Measurements from ENCODE around the gene GLT6D1. TPM values are rescaled to one million over a fixed set of nuclear protein-coding genes. Genes with fewer than 3 reads are reported as not detected.
"Not testable (repeated sequence)": the region's sequence is repeated elsewhere in the genome, so short reads cannot be mapped to it uniquely, and the experiment has no call there.

GLT6D1 gene
- total RNA-seq = not detected in 2 replicates

DNA sequence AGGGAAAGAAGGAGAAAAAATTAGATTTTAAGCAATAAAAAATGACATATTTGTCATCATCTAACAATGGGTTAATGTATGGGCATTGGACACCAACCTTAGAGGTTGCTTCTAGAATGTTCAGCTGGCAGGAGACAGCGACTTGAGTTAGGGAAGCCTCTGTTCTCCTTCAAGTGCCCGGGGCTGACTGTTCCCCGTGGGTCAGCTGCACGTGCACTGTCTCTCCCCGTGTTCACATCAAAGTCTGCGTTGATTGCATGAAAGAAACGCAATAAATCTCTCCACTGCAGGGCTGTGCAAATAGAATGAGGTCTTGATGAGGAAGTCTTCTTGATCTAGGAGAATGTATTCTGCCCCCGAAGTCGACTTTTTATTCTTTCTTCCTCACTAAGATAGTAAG lies at the start of gene GLT6D1:
Gene GLT6D1, minus strand, starts transcription at position 345 of the 400 bp plus-strand sequence. CDS start 353 bp downstream, outside the sequence.
- intact Hi-C loops (cut with micrococcal nuclease) = no loop called here
- Mint-ChIP-seq H3K27ac (no peak within 1 kb of the TSS), H3K36me3 (ENCODE audit: low read depth) (no peaks in the 10 kb centered on the region), H3K4me1 (ENCODE audit: low read depth) (no peaks in the 10 kb centered on the region), H3K9me3 (peaks cover 5% of the 10 kb centered on the region), H3K27me3 (ENCODE audit: insufficient read depth) (peaks cover 4% of the 10 kb centered on the region), H3K4me3 (no peak within 1 kb of the TSS)
- DNase-seq (ENCODE audit: low spot score) = no peak

DNA sequence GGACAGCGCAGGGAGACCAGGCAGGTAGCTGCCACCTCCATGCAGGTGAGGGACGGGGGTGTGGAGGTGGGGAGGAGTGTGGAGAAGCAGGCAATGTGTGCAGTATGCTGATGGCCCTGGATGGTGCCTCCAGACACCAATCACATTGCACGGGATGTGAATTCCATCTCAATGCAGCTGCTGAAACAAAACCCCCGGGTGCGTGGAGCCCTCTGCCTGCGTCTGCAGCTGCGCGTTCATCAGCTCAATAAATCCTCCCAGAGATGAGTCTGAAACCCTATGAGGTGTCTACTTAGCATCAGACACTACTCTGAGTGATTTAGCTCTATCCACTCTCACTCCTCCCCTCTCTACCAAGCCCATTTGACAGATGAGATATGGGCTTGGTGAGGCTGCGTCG lies 49.7 kb upstream of the GLT6D1 start:
- Mint-ChIP-seq H3K36me3 (ENCODE audit: low read depth) (no peaks in the 10 kb centered on the region), H3K4me3 (no peak overlapping the region), H3K9me3 (no peaks in the 10 kb centered on the region), H3K27ac (no peak overlapping the region), H3K4me1 (ENCODE audit: low read depth) (no peaks in the 10 kb centered on the region), H3K27me3 (ENCODE audit: insufficient read depth) (no peaks in the 10 kb centered on the region)
- intact Hi-C loops (cut with micrococcal nuclease) = no loop called here
- DNase-seq (ENCODE audit: low spot score) = no peak

DNA sequence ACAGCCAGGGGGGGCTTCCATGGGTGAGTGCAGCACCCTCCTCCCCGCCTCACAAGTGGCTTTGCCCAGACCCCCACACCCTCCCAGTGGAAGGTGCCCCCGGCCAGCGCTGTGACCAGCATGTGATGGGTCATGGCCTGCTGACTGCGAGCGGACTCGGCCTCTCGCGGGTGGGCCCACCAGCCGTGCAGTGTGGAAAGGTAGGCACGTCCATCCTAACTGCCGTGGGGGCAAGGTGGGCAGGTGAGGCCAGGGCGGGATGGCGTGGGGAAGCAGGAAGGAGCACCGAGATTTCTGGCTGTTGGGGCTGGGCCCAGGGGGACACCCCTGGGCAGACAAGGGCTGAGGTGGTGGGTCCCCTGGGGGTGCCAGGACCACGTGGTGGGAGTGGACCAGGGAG lies 47.9 kb upstream of the GLT6D1 start:
- Mint-ChIP-seq H3K27me3 (ENCODE audit: insufficient read depth) (no peaks in the 10 kb centered on the region), H3K4me1 (ENCODE audit: low read depth) (no peaks in the 10 kb centered on the region), H3K27ac (no peak overlapping the region), H3K4me3 (no peak overlapping the region), H3K9me3 (no peaks in the 10 kb centered on the region), H3K36me3 (ENCODE audit: low read depth) (no peaks in the 10 kb centered on the region)
- intact Hi-C loops (cut with micrococcal nuclease) = no loop called here
- no peak for DNase-seq (ENCODE audit: low spot score)

DNA sequence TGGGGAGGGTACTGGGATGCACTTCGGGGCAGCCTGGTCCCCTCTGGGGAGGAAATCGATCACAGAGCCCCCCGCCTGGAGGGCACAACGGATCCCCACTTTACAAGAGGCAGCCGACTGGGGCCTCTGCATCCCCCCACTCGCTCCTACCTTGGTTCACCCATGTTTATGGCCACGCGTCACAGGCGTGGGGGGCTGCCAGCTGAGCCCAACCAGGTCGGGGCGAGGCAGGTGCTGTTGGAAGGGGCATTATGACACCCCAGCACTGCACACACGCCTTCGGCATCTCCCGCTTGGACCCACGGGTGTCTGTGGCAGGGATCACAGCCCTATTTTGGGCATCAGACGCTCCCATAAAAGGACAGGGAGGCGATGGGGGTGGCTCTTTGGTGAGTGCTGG lies 45.4 kb upstream of the GLT6D1 start:
- no peaks in the 10 kb centered on the region for H3K27me3 Mint-ChIP-seq (ENCODE audit: insufficient read depth)
- no peaks in the 10 kb centered on the region for H3K36me3 Mint-ChIP-seq (ENCODE audit: low read depth)
- no peak overlapping the region for H3K4me3 Mint-ChIP-seq
- intact Hi-C loops (cut with micrococcal nuclease) = no loop called here
- no peaks in the 10 kb centered on the region for H3K4me1 Mint-ChIP-seq (ENCODE audit: low read depth)
- H3K27ac Mint-ChIP-seq = no peak overlapping the region
- no peaks in the 10 kb centered on the region for H3K9me3 Mint-ChIP-seq
- DNase-seq (ENCODE audit: low spot score) = no peak

DNA sequence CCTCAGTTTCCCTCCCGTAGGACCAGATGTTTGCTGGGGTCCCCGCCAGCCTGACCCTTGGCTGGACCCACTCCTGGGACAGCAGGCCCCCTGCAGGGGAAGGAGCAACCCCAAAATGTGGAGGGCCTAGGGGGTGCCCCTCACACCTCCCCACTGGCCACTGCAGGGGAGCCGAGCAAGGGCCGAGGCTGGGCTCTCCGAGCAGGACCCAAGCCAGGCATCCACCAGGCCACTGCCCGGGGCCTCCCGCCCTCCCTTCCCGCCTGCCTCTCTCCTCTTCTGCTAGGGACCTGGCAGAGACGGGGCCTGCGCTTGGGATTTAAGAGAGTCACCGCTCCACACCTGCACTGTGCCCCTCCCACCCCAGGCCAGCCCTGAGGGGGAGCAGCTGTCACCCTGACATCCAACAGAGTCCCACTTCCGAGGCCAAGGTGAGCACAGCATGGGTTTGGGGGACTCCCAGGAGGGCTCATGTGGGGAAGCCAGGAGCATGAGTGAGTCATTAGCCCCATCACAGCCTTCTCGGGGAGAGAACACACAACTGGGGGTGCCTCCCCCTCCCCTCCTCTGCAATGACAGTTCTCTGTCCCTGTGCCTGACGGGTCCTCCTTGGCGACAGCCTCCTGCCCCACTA lies 44.2 kb upstream of the GLT6D1 start:
- Mint-ChIP-seq H3K9me3 (no peaks in the 10 kb centered on the region), H3K36me3 (ENCODE audit: low read depth) (no peaks in the 10 kb centered on the region), H3K27me3 (ENCODE audit: insufficient read depth) (no peaks in the 10 kb centered on the region), H3K4me3 (no peak overlapping the region), H3K27ac (no peak overlapping the region), H3K4me1 (ENCODE audit: low read depth) (no peaks in the 10 kb centered on the region)
- no peak for DNase-seq (ENCODE audit: low spot score)
- intact Hi-C loops (cut with micrococcal nuclease) = no loop called here

GRCh38 chr9:135681161-135681560 lies 41.8 kb upstream of the GLT6D1 start:
- no peaks in the 10 kb centered on the region for H3K36me3 Mint-ChIP-seq (ENCODE audit: low read depth)

GRCh38 chr9:135680056-135680455 lies 40.7 kb upstream of the GLT6D1 start:
- no peak overlapping the region for H3K4me3 Mint-ChIP-seq
- no peak overlapping the region for H3K27ac Mint-ChIP-seq
- intact Hi-C loops (cut with micrococcal nuclease) = no loop called here
- no peak for DNase-seq (ENCODE audit: low spot score)
- H3K9me3 Mint-ChIP-seq = no peaks in the 10 kb centered on the region
- no peaks in the 10 kb centered on the region for H3K36me3 Mint-ChIP-seq (ENCODE audit: low read depth)
- H3K27me3 Mint-ChIP-seq (ENCODE audit: insufficient read depth) = no peaks in the 10 kb centered on the region
- H3K4me1 Mint-ChIP-seq (ENCODE audit: low read depth) = no peaks in the 10 kb centered on the region

More at GRCh38 chr9:135681161-135681560, 41.8 kb upstream of the GLT6D1 start:
- Mint-ChIP-seq H3K27me3 (ENCODE audit: insufficient read depth) (no peaks in the 10 kb centered on the region), H3K9me3 (no peaks in the 10 kb centered on the region), H3K4me1 (ENCODE audit: low read depth) (no peaks in the 10 kb centered on the region), H3K4me3 (no peak overlapping the region), H3K27ac (no peak overlapping the region)
- no peak for DNase-seq (ENCODE audit: low spot score)
- intact Hi-C loops (cut with micrococcal nuclease) = no loop called here

- Mint-ChIP-seq H3K9me3 (no peaks in the 10 kb centered on the region), H3K27ac (no peak overlapping the region), H3K4me3 (no peak overlapping the region), H3K36me3 (ENCODE audit: low read depth) (no peaks in the 10 kb centered on the region), H3K4me1 (ENCODE audit: low read depth) (no peaks in the 10 kb centered on the region), H3K27me3 (ENCODE audit: insufficient read depth) (no peaks in the 10 kb centered on the region)
- intact Hi-C loops (cut with micrococcal nuclease) = no loop called here
- DNase-seq (ENCODE audit: low spot score) = no peak
These were observed 39.1 kb upstream of the GLT6D1 start for GRCh38 chr9:135678236-135679017.

- no peaks in the 10 kb centered on the region for H3K9me3 Mint-ChIP-seq
- no peak for DNase-seq (ENCODE audit: low spot score)
- no peak overlapping the region for H3K4me3 Mint-ChIP-seq
- intact Hi-C loops (cut with micrococcal nuclease) = no loop called here
- no peaks in the 10 kb centered on the region for H3K36me3 Mint-ChIP-seq (ENCODE audit: low read depth)
- H3K27ac Mint-ChIP-seq = no peak overlapping the region
- H3K27me3 Mint-ChIP-seq (ENCODE audit: insufficient read depth) = no peaks in the 10 kb centered on the region
- H3K4me1 Mint-ChIP-seq (ENCODE audit: low read depth) = no peaks in the 10 kb centered on the region
These were observed 38.4 kb upstream of the GLT6D1 start for GRCh38 chr9:135677641-135678168.

DNA sequence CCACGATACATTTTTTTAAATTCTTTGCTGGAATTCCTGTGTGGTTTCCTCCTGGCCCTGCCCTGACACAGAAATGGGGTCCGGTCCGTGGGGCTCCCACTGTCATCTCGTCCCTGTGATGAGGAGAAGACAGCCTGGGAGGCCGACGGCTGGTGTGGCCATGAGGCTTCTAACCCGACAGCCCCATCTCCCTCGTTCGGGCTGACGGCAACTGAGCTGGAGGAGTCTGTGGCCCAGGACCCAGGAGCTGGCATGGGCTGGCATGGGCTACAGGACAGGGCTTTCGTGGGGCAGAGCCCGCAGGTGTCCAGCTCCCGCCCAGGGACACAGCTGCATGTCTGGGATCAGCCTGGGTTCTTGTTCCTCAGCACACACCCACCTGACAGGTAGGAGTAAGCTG lies 37.6 kb upstream of the GLT6D1 start:
- Mint-ChIP-seq H3K9me3 (no peaks in the 10 kb centered on the region), H3K4me1 (ENCODE audit: low read depth) (no peaks in the 10 kb centered on the region), H3K4me3 (no peak overlapping the region), H3K27me3 (ENCODE audit: insufficient read depth) (peaks cover 1% of the 10 kb centered on the region), H3K27ac (no peak overlapping the region), H3K36me3 (ENCODE audit: low read depth) (no peaks in the 10 kb centered on the region)
- no peak for DNase-seq (ENCODE audit: low spot score)
- intact Hi-C loops (cut with micrococcal nuclease) = no loop called here

DNA sequence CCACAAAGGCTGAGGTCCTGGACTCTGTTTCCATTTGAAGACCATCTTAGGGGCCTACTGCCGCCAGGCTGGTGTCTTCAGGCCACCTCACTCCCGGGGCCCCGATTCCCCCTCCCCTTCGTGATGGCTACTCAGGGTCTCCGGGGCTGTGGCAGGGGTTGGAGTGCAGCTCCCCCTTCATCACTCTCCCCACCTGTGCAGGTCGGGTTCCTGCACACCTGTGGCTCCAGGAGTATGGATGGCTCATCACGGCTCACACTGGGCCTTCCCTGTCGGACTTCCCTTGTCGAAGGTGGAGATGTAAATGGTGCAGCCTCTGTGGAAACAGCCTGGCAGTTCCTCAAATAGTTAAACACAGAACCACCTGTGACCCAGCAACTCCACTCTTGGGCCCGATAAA lies 35.6 kb upstream of the GLT6D1 start:
- no peak overlapping the region for H3K4me3 Mint-ChIP-seq
- no peaks in the 10 kb centered on the region for H3K9me3 Mint-ChIP-seq
- no peak for DNase-seq (ENCODE audit: low spot score)
- intact Hi-C loops (cut with micrococcal nuclease) = no loop called here
- no peaks in the 10 kb centered on the region for H3K4me1 Mint-ChIP-seq (ENCODE audit: low read depth)
- no peak overlapping the region for H3K27ac Mint-ChIP-seq
- H3K27me3 Mint-ChIP-seq (ENCODE audit: insufficient read depth) = peaks cover 1% of the 10 kb centered on the region
- no peaks in the 10 kb centered on the region for H3K36me3 Mint-ChIP-seq (ENCODE audit: low read depth)

DNA sequence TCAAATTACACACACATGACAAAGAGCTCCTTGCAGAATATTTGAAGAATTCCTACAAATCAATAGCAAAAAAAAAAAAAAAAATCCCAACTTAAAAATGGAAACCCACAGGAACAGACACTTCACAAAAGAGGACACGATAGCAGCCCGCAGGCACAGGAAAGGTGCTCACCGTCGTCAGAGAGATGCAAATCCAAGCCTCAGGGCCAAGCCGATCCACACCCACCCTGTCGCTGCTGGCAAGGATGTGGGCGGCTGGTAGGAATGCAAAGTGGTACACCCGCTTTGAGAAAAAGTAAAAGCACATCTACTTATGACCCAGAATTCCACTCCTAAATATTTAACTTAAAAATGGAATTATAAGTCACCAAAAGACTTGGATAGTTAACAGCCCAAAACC lies 34.6 kb upstream of the GLT6D1 start:
- intact Hi-C loops (cut with micrococcal nuclease) = no loop called here
- no peak overlapping the region for H3K4me3 Mint-ChIP-seq
- no peaks in the 10 kb centered on the region for H3K9me3 Mint-ChIP-seq
- H3K27me3 Mint-ChIP-seq (ENCODE audit: insufficient read depth) = peaks cover 1% of the 10 kb centered on the region
- DNase-seq (ENCODE audit: low spot score) = no peak
- H3K27ac Mint-ChIP-seq = no peak overlapping the region
- H3K4me1 Mint-ChIP-seq (ENCODE audit: low read depth) = no peaks in the 10 kb centered on the region
- H3K36me3 Mint-ChIP-seq (ENCODE audit: low read depth) = no peaks in the 10 kb centered on the region

DNA sequence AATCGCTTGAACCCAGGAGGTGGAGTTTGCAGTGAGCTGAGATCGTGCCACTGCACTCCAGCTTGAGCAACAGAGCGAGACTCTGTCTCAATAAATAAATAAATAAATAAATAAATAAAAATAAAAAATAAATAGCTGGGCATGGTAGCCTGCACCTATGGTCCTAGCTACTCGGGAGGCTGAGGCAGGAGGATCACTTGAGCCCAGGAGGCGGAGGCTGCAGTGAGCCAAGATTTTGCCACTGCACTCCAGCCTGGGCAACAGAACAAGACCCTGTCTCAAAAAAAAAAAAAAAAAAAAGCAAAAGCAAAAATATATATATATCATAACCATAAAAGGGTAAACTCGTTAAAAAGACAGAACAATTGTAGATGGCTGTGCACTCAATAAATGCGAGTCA lies 33.4 kb upstream of the GLT6D1 start:
- H3K9me3 Mint-ChIP-seq; H3K4me1 Mint-ChIP-seq (ENCODE audit: low read depth); H3K27me3 Mint-ChIP-seq (ENCODE audit: insufficient read depth); H3K4me3 Mint-ChIP-seq; DNase-seq (ENCODE audit: low spot score); H3K36me3 Mint-ChIP-seq (ENCODE audit: low read depth); intact Hi-C loops (cut with micrococcal nuclease); H3K27ac Mint-ChIP-seq: not testable (repeated sequence)
